ENCODE data around the gene BACH2.
"Not testable (repeated sequence)": the region's sequence is repeated elsewhere in the genome, so short reads cannot be mapped to it uniquely, and the experiment has no call there.

BACH2 gene

GRCh38 chr6:90296341-90297114 is at the start of gene BACH2:
BACH2 (minus strand) TSS chr6:90296843; CDS start chr6:90008844, 287,999 bp downstream.
- peak; percentile 84 to 88 for DNase-seq (ENCODE audit: low read depth in 2 of 2, low spot score in 1 of 2)

GRCh38 chr6:90343576-90343975 is 46.9 kb upstream of the BACH2 start:
- DNase-seq (ENCODE audit: low read depth in 2 of 2, low spot score in 1 of 2): no peak

DNA sequence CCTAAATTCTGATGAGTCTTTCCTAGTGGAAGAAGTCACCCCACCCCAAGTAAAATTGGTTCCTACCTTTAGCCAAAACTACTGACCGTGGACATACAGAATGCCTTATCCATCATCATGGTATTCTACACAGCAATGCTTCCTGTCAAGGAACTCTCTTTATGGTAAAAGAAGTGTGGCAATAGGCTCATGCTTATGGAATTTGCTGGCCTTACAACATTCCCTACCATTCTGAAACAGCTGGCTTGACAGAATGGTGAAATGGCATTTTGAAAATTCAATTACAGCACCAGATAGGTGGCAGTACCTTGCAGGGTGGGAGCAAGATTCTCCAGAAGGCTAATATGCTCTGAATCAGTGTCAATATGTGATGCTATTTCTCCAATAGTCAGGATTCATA is 41.8 kb upstream of the BACH2 start:
- DNase-seq (ENCODE audit: low read depth in 2 of 2, low spot score in 1 of 2): no peak

DNA sequence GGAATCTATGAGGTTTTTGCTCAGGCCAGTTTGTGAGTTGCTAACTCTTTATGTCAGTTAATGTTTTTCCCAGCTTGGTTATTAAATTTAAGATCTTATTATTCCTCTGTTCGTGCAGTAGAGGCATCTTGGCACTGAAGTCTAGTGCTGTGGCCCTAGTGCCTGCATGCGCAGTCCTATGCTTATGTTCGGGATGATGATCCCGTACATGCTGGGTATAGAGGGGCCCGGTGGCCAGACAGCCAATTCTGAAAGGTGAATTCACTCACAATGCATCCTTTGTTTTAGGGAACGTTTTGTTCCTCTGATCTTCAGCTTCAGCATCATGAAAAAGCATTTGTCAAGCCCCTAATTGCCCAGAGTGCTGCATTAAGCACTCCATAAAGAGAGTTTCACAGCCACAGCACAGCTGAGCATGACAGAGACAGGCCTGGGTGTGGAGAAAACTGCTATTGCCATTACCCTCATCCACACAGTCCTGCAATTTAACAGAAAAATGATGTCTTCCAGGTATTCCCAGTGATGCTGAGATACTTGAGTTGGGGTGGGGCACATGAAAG is 39.8 kb upstream of the BACH2 start:
- DNase-seq (ENCODE audit: low read depth in 2 of 2, low spot score in 1 of 2): no peak

DNA sequence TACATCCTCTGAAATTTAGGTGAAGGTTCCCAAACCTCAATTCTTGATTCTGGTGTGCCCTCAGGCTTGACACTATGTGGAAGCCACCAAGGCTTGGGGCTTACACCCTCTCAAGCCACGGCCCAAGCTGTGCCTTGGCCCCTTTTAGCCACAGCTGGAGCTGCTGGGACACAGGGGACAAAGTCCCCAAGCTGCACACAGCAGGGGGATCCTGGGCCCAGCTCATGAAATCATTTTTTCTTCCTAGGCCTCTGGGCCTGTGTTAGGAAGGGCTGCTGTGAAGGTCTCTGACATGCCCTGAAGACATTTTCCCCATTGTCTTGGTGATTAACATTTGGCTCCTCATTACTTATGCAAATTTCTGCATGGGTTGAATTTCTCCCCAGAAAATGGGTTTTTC is 37.3 kb upstream of the BACH2 start:
- DNase-seq (ENCODE audit: low read depth in 2 of 2, low spot score in 1 of 2): no peak

GRCh38 chr6:90332978-90333543 is 36.4 kb upstream of the BACH2 start:
- DNase-seq (ENCODE audit: low read depth in 2 of 2, low spot score in 1 of 2): not testable (repeated sequence)

GRCh38 chr6:90329386-90330077 is 32.9 kb upstream of the BACH2 start:
- DNase-seq (ENCODE audit: low read depth in 2 of 2, low spot score in 1 of 2): no peak

- DNase-seq (ENCODE audit: low read depth in 2 of 2, low spot score in 1 of 2): no peak
These were observed 31.4 kb upstream of the BACH2 start for GRCh38 chr6:90328004-90328403.

DNA sequence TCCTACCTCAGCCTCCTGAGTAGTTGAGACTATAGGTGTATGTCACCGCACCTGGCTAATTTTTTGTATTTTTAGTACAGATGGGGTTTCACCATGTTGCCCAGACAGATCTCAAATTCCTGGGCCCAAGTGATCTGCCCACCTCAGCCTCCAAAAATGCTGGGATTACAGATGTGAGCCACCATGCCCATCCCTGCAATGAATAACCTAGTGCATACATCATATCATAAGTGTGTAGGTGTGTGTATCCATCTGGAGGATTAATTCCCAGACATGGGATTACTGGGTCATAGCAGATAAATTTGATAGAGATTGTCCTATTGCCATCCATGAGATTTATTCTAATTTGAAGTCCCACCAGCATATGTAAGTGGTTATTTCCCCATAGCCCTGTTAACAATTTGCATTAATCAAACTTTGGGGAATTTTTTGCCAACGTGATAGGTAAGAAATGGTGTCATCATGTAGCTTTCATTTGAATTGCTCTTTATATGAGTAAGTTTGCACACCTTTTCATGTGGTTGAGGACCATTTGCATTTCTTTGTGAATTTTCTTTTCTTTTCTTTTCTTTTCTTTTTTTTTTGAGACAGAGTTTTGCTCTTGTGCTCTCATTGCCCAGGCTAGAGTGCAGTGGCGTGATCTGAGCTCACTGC is 29.9 kb upstream of the BACH2 start:
- DNase-seq (ENCODE audit: low read depth in 2 of 2, low spot score in 1 of 2): no peak

DNA sequence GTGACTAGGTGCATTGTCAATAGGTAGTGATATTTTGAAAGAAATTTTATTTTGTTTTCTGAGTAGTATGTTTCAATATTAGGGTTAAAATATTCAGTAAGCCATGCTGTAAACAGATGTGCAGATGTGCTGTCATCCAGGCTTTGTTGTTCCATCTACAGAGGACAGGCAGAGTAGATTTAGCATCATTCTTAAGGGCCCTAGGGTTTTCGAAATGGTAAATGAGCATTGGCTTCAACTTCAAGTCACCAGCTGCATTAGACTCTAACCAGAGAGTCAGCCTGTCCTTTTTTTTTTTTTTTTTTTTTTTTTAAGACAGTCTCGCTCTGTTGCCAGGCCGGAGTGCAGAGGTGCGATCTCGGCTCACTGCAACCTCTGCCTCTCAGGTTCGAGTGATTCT is 27.1 kb upstream of the BACH2 start:
- DNase-seq (ENCODE audit: low read depth in 2 of 2, low spot score in 1 of 2): no peak

DNA sequence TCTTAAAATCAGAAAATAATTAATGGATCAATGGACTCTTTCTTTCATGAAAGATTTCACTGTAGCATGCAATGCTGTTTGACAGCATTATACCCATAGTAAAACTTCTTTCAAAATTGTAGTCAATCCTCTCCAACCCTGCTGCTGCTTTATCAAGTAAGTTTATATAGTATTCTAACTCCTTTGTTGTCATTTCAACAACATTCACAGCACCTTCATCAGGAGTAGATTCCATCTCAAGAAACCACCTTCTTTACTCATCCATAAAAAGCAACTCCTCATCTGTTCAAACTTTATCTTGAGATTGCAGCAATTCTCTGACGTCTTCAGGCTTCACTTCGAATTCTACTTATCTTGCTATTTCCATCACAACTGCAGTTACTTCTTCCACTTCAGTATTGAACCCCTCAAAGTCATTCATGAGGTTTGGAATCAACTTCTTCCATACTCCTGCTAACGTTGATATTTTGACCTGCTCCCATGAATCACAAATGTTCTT is 26.4 kb upstream of the BACH2 start:
- no peak for DNase-seq (ENCODE audit: low read depth in 2 of 2, low spot score in 1 of 2)

GRCh38 chr6:90319979-90320685 is 23.5 kb upstream of the BACH2 start:
- DNase-seq (ENCODE audit: low read depth in 2 of 2, low spot score in 1 of 2): no peak

DNA sequence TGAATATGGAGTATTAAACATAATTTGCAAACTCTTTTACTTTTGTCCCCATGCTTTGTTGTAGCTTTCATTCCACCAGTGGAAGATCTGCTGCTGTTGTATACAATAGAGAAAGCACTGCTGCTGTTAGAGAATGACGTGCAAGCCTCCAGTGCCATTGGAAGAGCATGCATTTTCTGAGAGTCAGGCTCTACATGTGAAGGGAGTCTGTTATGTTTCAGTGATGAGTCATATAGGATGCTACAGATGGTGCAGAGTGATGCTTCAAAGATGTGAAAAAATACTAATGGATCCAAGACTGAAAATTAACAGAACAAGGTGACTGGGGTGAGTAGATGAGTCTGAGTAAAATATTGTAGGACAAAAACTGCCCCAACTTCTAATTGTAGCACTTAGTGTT is 22.4 kb upstream of the BACH2 start:
- no peak for DNase-seq (ENCODE audit: low read depth in 2 of 2, low spot score in 1 of 2)

DNA sequence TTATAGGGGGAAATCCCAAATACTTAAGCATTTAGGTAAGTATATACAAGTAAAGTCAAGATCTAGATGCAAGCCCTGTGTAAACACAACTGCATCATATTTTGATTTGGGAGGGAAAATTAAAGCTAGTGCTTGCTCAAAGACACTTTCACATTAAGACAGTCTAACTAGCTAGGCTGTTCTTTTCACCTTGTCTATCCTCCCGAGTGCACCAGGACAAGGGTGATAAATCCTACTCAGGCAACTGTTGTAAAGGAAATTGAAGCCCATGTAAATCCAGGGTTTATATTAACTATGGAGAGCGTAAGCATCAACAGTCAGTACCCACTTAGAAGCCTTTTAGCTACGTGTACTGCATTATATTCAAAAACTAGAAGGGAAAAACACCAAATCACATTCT is 19.3 kb upstream of the BACH2 start:
- no peak for DNase-seq (ENCODE audit: low read depth in 2 of 2, low spot score in 1 of 2)

GRCh38 chr6:90315354-90315950 is 18.8 kb upstream of the BACH2 start:
- DNase-seq (ENCODE audit: low read depth in 2 of 2, low spot score in 1 of 2): no peak

DNA sequence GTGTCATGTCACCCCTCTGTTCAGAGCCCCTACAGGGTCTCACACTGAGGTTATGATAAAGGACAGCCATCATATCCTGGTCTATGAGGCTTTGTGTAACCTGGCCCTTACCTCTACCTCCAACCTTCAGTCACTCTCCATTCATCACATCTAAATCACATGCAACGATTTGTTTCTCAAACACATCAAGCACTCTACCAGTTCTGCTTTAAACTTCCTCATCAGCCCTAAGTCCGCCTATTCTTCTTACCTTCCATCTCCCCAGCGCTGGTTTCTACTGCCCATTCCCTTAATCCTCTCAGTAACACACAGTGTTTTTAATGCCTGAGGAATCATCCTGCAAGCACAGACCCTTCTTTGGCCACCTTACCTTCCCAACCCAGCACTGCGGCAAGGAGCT is 17.9 kb upstream of the BACH2 start:
- no peak for DNase-seq (ENCODE audit: low read depth in 2 of 2, low spot score in 1 of 2)

GRCh38 chr6:90311569-90311968 is 14.9 kb upstream of the BACH2 start:
- no peak for DNase-seq (ENCODE audit: low read depth in 2 of 2, low spot score in 1 of 2)

GRCh38 chr6:90305800-90306448 is 9.3 kb upstream of the BACH2 start:
- no peak for DNase-seq (ENCODE audit: low read depth in 2 of 2, low spot score in 1 of 2)

- no peak for DNase-seq (ENCODE audit: low read depth in 2 of 2, low spot score in 1 of 2)
These were observed 7.7 kb upstream of the BACH2 start for GRCh38 chr6:90304308-90304707.

DNA sequence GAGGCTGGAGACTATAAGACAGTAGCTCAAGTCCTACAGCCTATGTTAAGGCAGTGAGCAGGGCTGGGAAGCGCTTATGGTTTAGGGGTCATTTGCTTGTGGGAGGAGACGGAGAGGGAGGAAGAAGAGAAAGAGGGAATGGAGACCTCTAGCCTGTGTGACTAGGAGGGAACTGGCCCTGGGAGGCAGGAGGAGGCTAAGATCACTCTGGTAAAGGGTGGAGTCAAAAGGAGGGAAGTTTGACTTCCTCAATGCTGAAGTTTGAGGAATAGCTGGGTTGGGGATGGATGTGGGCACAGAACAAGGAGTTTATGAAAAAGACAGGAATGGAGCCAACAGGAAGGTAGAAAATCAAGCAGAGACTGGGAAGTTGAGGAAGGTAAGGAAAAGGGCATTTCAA is 6.4 kb upstream of the BACH2 start:
- no peak for DNase-seq (ENCODE audit: low read depth in 2 of 2, low spot score in 1 of 2)

Measured in stimulated activated CD8-positive, alpha-beta memory T cell treated with anti-CD3 and anti-CD28 coated beads, Interleukin-4, amount 100 ng/mL, for 1 hour (primary cell).